Keratinocyte (primary cell): ENCODE measurements around the gene TGM5. TPM values are rescaled to one million over a fixed set of nuclear protein-coding genes. Genes with fewer than 3 reads are reported as not detected.

Experiments used
- DNase-seq: peaks from one replicate; pipeline ENCODE4 v3.0.0-alpha.2; 2011; ENCODE audit warnings: low read depth, missing footprints, low spot score
- FAIRE-seq: peaks from 2 replicates; lab custom pipeline; 2011; peaks lifted over from hg19 to GRCh38; lab: Jason Lieb, UNC
- H2AFZ ChIP-seq: 2 replicates; pipeline ENCODE4 v1.6.0; 2012; ENCODE audit warnings: low read length, control low read depth, inconsistent platforms; ENCODE audit not compliant: control insufficient read depth
- H3K27ac ChIP-seq: 2 replicates; pipeline ENCODE4 v1.5.1; 2011; ENCODE audit warnings: low read length; ENCODE audit not compliant: control insufficient read depth, insufficient read depth
- H3K27me3 ChIP-seq: 3 replicates; pipeline ENCODE4 v1.6.0; 2011; ENCODE audit warnings: low read length; ENCODE audit not compliant: control insufficient read depth, insufficient read depth; ENCODE audit errors: extremely low read depth
- H3K36me3 ChIP-seq, 2 experiments: 2 replicates in 1 of 2; 3 replicates in 1 of 2; pipeline ENCODE4 v1.5.1; 2011; ENCODE audit warnings: low read length in 2 of 2, mild to moderate bottlenecking in 1 of 2; ENCODE audit not compliant: control insufficient read depth in 2 of 2, insufficient read depth in 2 of 2; ENCODE audit errors: extremely low read depth in 1 of 2
- H3K4me1 ChIP-seq: 3 replicates; pipeline ENCODE4 v1.5.1; 2011; ENCODE audit warnings: low read length; ENCODE audit not compliant: control insufficient read depth, insufficient read depth; ENCODE audit errors: extremely low read depth
- H3K4me2 ChIP-seq: 3 replicates; pipeline ENCODE4 v1.6.0; 2011; ENCODE audit warnings: low read depth, low read length; ENCODE audit not compliant: control insufficient read depth, insufficient read depth; ENCODE audit errors: extremely low read depth
- H3K4me3 ChIP-seq, 3 experiments: fragments of 200-600 bp in 1 of 3; sonication (generic) in 1 of 3; 2 replicates in 2 of 3; 3 replicates in 1 of 3; pipeline ENCODE4 v1.5.1; 2011 to 2016; ENCODE audit warnings: low read length in 3 of 3, mild to moderate bottlenecking in 3 of 3, control low read depth in 2 of 3, inconsistent platforms in 1 of 3, low read depth in 1 of 3, mixed read lengths in 1 of 3, mixed run types in 1 of 3, moderate library complexity in 1 of 3; ENCODE audit not compliant: control insufficient read depth in 2 of 3, insufficient read depth in 2 of 3; ENCODE audit errors: extremely low read depth in 1 of 3
- H3K79me2 ChIP-seq: 2 replicates; pipeline ENCODE4 v1.6.0; 2012; ENCODE audit warnings: low read length; ENCODE audit not compliant: control insufficient read depth, insufficient read depth
- H3K9ac ChIP-seq: 3 replicates; pipeline ENCODE4 v1.6.0; 2011; ENCODE audit warnings: low read length; ENCODE audit not compliant: control insufficient read depth, insufficient read depth; ENCODE audit errors: extremely low read depth
- H3K9me1 ChIP-seq: 3 replicates; pipeline ENCODE4 v1.6.0; 2011; ENCODE audit warnings: low read length; ENCODE audit not compliant: control insufficient read depth, insufficient read depth; ENCODE audit errors: extremely low read depth
- H3K9me3 ChIP-seq: 2 replicates; pipeline ENCODE4 v1.5.1; 2012; ENCODE audit warnings: low read depth, low read length; ENCODE audit not compliant: control insufficient read depth
- H4K20me1 ChIP-seq: 3 replicates; pipeline ENCODE4 v1.6.0; 2011; ENCODE audit warnings: low read length; ENCODE audit not compliant: control insufficient read depth, insufficient read depth; ENCODE audit errors: extremely low read depth
- EZH2 ChIP-seq: IDR thresholded peaks from one replicate; pipeline ENCODE4 v1.6.1; 2012; ENCODE audit warnings: inconsistent platforms, mild to moderate bottlenecking, low read length, moderate library complexity
- dilution Hi-C: fragments of 300-500 bp; cut with MboI; formaldehyde crosslinking; loops from one replicate; pipeline ENCODE4 v1.7.0; 2020; ENCODE audit warnings: low sequenced_read_pairs; ENCODE audit not compliant: extremely low pct_ligation_motif_present
- polyA plus RNA-seq, 5 experiments: library from polyadenylated mRNA; depleted of rRNA in 3 of 5; stranded (reverse) in 3 of 5; stranded (forward) in 1 of 5; unstranded in 1 of 5; fragments of >200 nt; gene quantifications; 1 replicate in 1 of 5; 2 replicates in 3 of 5; 3 replicates in 1 of 5; pipeline versions ENCODE4 v1.2.1 to v1.2.3, GENCODE V29; 2011 to 2012; ENCODE audit warnings: missing spikeins in 2 of 5, low read depth in 1 of 5, low replicate concordance in 1 of 5
- TF ChIP-seq, protein P1 (sequence below), 3 experiments: IDR thresholded peaks in 1 of 3; conservative IDR thresholded peaks in 1 of 3; optimal IDR thresholded peaks in 1 of 3; 2 replicates in 2 of 3; 3 replicates in 1 of 3; pipeline versions ENCODE3 to v1.5.1; 2011; ENCODE audit warnings: low read length in 3 of 3, mild to moderate bottlenecking in 3 of 3, moderate library complexity in 2 of 3, control low read depth in 1 of 3, inconsistent platforms in 1 of 3; ENCODE audit not compliant: insufficient read depth in 2 of 3; ENCODE audit errors: extremely low read depth in 1 of 3

TGM5 gene
- polyA plus RNA-seq, 1 donor (not counting 4 experiments of a cell fraction or from before 2014, with no cell fraction given): not detected

DNA sequence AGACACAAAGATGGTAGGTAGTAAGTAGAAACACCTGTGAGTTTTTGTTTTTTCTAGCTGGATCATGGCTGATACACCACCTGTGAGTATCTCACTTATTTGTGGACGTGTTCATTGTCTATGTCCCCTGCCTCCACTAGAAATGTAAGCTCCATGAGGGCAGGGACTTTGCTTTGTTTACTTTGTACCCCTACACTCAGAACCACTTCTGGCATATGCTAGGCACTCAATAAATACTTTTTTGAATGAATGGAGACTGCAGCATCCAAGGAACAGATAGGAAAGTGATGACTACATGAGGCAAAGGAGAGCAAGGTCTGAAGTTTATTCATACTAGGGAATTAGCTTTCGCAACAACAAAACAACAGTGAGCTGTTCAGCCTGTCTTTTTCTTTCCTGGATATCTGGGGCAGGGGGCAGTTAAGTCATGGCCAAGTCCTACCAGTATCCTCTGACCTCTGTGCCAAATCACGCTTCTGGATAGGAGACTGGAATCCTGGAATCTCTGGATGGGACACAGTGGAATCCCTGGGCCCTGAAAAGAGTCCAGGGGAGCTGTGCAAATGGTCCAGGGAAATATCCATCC is 34.3 kb downstream of the TGM5 start:
- dilution Hi-C loops: no loop called here
- no peak overlapping the region for H2AFZ ChIP-seq
- H3K36me3 ChIP-seq: no peaks in the 10 kb centered on the region
- no peak overlapping the region for H3K4me3 ChIP-seq
- DNase-seq (no peak), FAIRE-seq (no peak)
- TF ChIP-seq EZH2: no peak
- TF ChIP-seq, protein P1, sequence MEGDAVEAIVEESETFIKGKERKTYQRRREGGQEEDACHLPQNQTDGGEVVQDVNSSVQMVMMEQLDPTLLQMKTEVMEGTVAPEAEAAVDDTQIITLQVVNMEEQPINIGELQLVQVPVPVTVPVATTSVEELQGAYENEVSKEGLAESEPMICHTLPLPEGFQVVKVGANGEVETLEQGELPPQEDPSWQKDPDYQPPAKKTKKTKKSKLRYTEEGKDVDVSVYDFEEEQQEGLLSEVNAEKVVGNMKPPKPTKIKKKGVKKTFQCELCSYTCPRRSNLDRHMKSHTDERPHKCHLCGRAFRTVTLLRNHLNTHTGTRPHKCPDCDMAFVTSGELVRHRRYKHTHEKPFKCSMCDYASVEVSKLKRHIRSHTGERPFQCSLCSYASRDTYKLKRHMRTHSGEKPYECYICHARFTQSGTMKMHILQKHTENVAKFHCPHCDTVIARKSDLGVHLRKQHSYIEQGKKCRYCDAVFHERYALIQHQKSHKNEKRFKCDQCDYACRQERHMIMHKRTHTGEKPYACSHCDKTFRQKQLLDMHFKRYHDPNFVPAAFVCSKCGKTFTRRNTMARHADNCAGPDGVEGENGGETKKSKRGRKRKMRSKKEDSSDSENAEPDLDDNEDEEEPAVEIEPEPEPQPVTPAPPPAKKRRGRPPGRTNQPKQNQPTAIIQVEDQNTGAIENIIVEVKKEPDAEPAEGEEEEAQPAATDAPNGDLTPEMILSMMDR (optimal IDR thresholded peaks at IDR 0.05 in 1 of 3, IDR thresholded peaks at IDR 0.05 in 1 of 3, conservative IDR thresholded peaks at IDR 0.05 in 1 of 3; ENCODE audit: extremely low read depth in 1 of 3, insufficient read depth in 2 of 3, low read length in 3 of 3): no peak
- no peaks in the 10 kb centered on the region for H3K79me2 ChIP-seq
- no peaks in the 10 kb centered on the region for H3K9me3 ChIP-seq
- no peaks in the 10 kb centered on the region for H3K9me1 ChIP-seq
- H3K27ac ChIP-seq: no peak overlapping the region
- no peak overlapping the region for H3K9ac ChIP-seq
- no peaks in the 10 kb centered on the region for H3K4me1 ChIP-seq
- H4K20me1 ChIP-seq: no peaks in the 10 kb centered on the region
- H3K4me2 ChIP-seq: no peak overlapping the region
- H3K27me3 ChIP-seq: no peaks in the 10 kb centered on the region

GRCh38 chr15:43230640-43231115 is 36.0 kb downstream of the TGM5 start:
- no peak overlapping the region for H3K4me2 ChIP-seq
- no peak for FAIRE-seq

More at GRCh38 chr15:43230640-43231115, 36.0 kb downstream of the TGM5 start:
- DNase-seq: no peak
- Histone ChIP-seq H3K27ac (no peak overlapping the region), H3K9me1 (no peaks in the 10 kb centered on the region), H3K9me3 (no peaks in the 10 kb centered on the region), H4K20me1 (no peaks in the 10 kb centered on the region), H2AFZ (no peak overlapping the region), H3K36me3 (no peaks in the 10 kb centered on the region), H3K79me2 (no peaks in the 10 kb centered on the region), H3K9ac (no peak overlapping the region), H3K27me3 (no peaks in the 10 kb centered on the region), H3K4me3 (no peak overlapping the region), H3K4me1 (no peaks in the 10 kb centered on the region)
- TF ChIP-seq, protein P1 (optimal IDR thresholded peaks at IDR 0.05 in 1 of 3, IDR thresholded peaks at IDR 0.05 in 1 of 3, conservative IDR thresholded peaks at IDR 0.05 in 1 of 3; ENCODE audit: extremely low read depth in 1 of 3, insufficient read depth in 2 of 3, low read length in 3 of 3): no peak
- dilution Hi-C loops: no loop called here
